Uterus (tissue), 4 donors: ENCODE measurements around the gene PLPP4. TPM values are rescaled to one million over a fixed set of nuclear protein-coding genes. Genes with fewer than 3 reads are reported as not detected.

Source experiments
- DNase-seq, 2 donors: peaks; one replicate each; pipeline ENCODE4 v3.0.0-alpha.2; 2019 to 2020
- H3K27ac ChIP-seq, 2 donors: fragments of 200-600 bp; sonication (generic); 1 replicate in 1 of 2; 2 replicates in 1 of 2; pipeline ENCODE4 v1.5.1; 2016 to 2018
- H3K27me3 ChIP-seq, 2 donors: fragments of 200-600 bp; sonication (generic); one replicate each; pipeline ENCODE4 v1.5.1; 2018 to 2019; ENCODE audit warnings: control low read depth in 1 of 2
- H3K36me3 ChIP-seq, 2 donors: fragments of 200-600 bp; sonication (generic); one replicate each; pipeline ENCODE4 v1.5.1; 2019; ENCODE audit warnings: control low read depth in 1 of 2
- H3K4me1 ChIP-seq, 2 donors: fragments of 200-600 bp; sonication (generic); one replicate each; pipeline ENCODE4 v1.5.1; 2018 to 2019; ENCODE audit warnings: control low read depth in 1 of 2
- H3K4me3 ChIP-seq, 2 donors: fragments of 200-600 bp; sonication (generic); 1 replicate in 1 of 2; 2 replicates in 1 of 2; pipeline ENCODE4 v1.5.1; 2018 to 2019; ENCODE audit warnings: mild to moderate bottlenecking in 1 of 2
- H3K9me3 ChIP-seq, 2 donors: fragments of 200-600 bp; sonication (generic); one replicate each; pipeline ENCODE4 v1.5.1; 2019; ENCODE audit warnings: control low read depth in 1 of 2
- CTCF ChIP-seq, 4 experiments: fragments of 200-600 bp in 2 of 4; fragments of 450-650 bp in 2 of 4; sonication (generic) in 2 of 4; IDR thresholded peaks; one replicate each; pipeline ENCODE4 v1.5.1; 2016 to 2019; ENCODE audit warnings: antibody characterized with exemption in 4 of 4, mild to moderate bottlenecking in 2 of 4, moderate library complexity in 1 of 4
- POLR2A ChIP-seq, 2 donors: fragments of 450-650 bp; IDR thresholded peaks; one replicate each; pipeline ENCODE4 v1.6.1; 2016; ENCODE audit warnings: antibody characterized with exemption in 2 of 2, mild to moderate bottlenecking in 1 of 2, moderate library complexity in 1 of 2
- intact Hi-C: fragments of 100-400 bp; cut with DNase I; formaldehyde crosslinking; loops from one replicate; pipeline ENCODE4 v1.15.1; 2023; ENCODE audit warnings: low total_unique reads
- total RNA-seq, 4 donors: library from RNA; depleted of rRNA in 3 of 4; stranded (reverse); fragments of >200 nt in 3 of 4; gene quantifications; one replicate each; pipeline versions ENCODE4 v1.1.0 to v1.2.4, GENCODE V29; 2014 to 2023
- donor health status: DM: yes; HTN: yes; CAD: no.

PLPP4 gene
- total RNA-seq, 4 donors from 2014 or later, result 0.55 TPM; not detected in 3

DNA sequence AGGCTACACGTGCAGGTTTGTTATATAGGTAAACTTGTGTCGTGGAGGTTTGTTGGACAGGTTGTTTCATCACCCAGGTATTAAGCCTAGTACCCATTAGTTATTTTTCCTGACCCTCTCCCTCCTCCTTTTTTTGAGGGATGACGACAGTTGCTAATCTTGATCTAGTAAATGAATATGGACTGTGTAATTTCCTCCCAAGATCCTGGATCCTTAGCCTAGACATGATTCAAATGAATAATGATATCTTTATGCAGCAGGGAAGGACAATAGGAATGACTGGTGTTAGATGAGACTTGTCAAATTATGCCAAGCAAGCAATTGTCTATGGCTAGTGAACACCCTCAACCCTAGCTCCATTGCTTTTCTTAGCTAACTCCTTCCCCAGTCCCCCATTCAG lies 156.2 kb downstream of the PLPP4 start:
- TF ChIP-seq CTCF (IDR thresholded peaks at IDR 0.05) (no peak), POLR2A (IDR thresholded peaks at IDR 0.05) (no peak)
- H3K27ac ChIP-seq, result no peak overlapping the region
- intact Hi-C loops, result no loop called here
- H3K4me1 ChIP-seq, result no peaks in the 10 kb centered on the region
- no peaks in the 10 kb centered on the region for H3K27me3 ChIP-seq
- H3K9me3 ChIP-seq, result no peaks in the 10 kb centered on the region
- DNase-seq, result no peak
- H3K4me3 ChIP-seq, result no peak overlapping the region
- H3K36me3 ChIP-seq, result no peaks in the 10 kb centered on the region

DNA sequence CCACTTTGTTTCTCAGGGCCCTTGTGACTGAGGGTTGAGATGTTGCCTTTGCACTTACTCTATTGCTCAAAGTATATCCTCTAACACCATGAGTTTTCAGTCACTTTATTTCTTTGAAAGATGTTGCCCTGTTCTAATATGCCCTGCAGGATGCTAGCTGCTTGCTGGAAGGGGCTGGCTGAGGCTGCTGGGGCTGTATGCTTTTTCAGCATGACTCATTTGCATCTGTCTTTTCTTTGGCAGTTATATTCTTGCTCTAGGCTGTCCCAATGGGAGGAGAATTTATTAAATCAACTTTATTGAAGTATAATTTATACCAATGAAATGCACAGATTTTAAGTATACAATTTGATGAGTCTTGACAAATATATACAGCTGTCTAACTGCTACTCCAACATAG lies 157.7 kb downstream of the PLPP4 start:
- intact Hi-C loops, result no loop called here
- no peaks in the 10 kb centered on the region for H3K9me3 ChIP-seq
- no peak for DNase-seq
- H3K36me3 ChIP-seq, result no peaks in the 10 kb centered on the region
- no peaks in the 10 kb centered on the region for H3K27me3 ChIP-seq
- no peak overlapping the region for H3K4me3 ChIP-seq
- no peak overlapping the region for H3K27ac ChIP-seq
- H3K4me1 ChIP-seq, result no peaks in the 10 kb centered on the region
- TF ChIP-seq CTCF (IDR thresholded peaks at IDR 0.05) (no peak), POLR2A (IDR thresholded peaks at IDR 0.05) (no peak)

DNA sequence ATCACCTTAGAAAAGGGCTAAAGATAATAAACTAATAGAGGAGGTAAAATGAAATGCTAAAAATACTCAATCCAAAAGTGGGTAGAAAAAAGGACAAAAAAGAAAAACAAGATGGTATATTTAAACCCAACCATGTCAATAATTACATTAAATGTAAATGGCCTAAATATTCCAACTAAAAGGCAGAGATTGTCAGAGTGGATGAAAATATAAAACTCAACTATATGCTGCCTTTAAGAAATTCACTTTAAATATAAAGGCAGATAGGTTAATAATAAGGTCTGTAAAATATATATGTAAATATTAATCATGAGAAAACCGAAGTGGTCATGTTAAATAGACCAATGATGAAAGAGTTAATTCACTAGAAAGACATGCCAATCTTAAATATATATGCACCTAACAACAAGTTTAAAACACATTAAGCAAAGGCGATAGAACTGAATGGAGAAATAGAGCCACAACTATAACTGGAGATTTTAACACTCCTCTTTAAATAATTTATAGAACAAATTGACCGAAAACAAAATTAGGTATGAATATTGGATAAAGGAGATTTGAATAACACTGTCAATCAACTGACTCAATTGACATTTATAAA lies 159.4 kb downstream of the PLPP4 start:
- no peaks in the 10 kb centered on the region for H3K36me3 ChIP-seq
- TF ChIP-seq CTCF (IDR thresholded peaks at IDR 0.05) (no peak), POLR2A (IDR thresholded peaks at IDR 0.05) (no peak)
- DNase-seq, result no peak
- H3K4me3 ChIP-seq, result no peak overlapping the region
- H3K27me3 ChIP-seq, result no peaks in the 10 kb centered on the region
- H3K27ac ChIP-seq, result no peak overlapping the region
- no peaks in the 10 kb centered on the region for H3K4me1 ChIP-seq
- intact Hi-C loops, result no loop called here
- no peaks in the 10 kb centered on the region for H3K9me3 ChIP-seq

DNA sequence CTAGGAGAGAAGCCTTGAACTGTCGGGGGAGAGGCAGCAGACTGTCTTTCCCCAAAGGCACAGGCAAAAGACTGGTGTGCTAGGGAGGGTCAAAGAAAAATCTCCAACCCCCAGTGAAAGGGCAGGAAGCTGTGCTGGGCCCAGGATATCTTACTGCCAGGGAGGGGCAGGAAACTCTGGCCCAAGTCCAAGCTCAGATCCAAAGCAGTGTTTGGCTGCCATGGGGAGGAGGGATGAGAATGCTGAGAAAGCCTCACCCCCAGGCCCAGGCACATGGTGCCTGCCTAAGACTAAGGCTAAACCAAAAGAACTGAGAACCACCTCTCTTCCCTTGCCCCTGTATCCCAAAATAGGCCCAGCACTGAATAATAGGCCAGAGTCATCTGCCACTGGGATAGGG lies 171.2 kb downstream of the PLPP4 start:
- intact Hi-C loops, result no loop called here
- Histone ChIP-seq H3K4me1 (no peaks in the 10 kb centered on the region), H3K27ac (no peak overlapping the region), H3K36me3 (no peaks in the 10 kb centered on the region), H3K4me3 (no peak overlapping the region), H3K27me3 (no peaks in the 10 kb centered on the region), H3K9me3 (no peaks in the 10 kb centered on the region)
- no peak for TF ChIP-seq CTCF (IDR thresholded peaks at IDR 0.05)
- TF ChIP-seq POLR2A (IDR thresholded peaks at IDR 0.05), result no peak
- DNase-seq, result no peak

GRCh38 chr10:120630266-120630665 lies 173.2 kb downstream of the PLPP4 start:
- no peaks in the 10 kb centered on the region for H3K9me3 ChIP-seq
- H3K27me3 ChIP-seq, result no peaks in the 10 kb centered on the region
- DNase-seq, result no peak
- H3K27ac ChIP-seq, result no peak overlapping the region
- no peaks in the 10 kb centered on the region for H3K4me1 ChIP-seq
- intact Hi-C loops, result no loop called here
- no peak overlapping the region for H3K4me3 ChIP-seq
- H3K36me3 ChIP-seq, result no peaks in the 10 kb centered on the region
- TF ChIP-seq POLR2A (IDR thresholded peaks at IDR 0.05) (no peak), CTCF (IDR thresholded peaks at IDR 0.05) (no peak)
